Endothelial cell of umbilical vein (primary cell): ENCODE data around the gene SCN2B. TPM values are rescaled to one million over a fixed set of nuclear protein-coding genes. Genes with fewer than 3 reads are reported as not detected.

Experiments used
- BruUV-seq: library from RNA; stranded (reverse); fragments of 400-500 nt; replicated peaks from 2 replicates; lab custom pipeline; 2021; lab: Mats Ljungman, UMichigan
- CTCF ChIA-PET: fragments of 300-600, 350-600 bp; sonication (Branson Sonifier 250); formaldehyde crosslinking; loops from one replicate; lab custom pipeline; 2021; ENCODE audit warnings: antibody characterized with exemption, inconsistent platforms; lab: Charles Lee
- POLR2A ChIA-PET: fragments of 300-600, 350-600 bp; sonication (Branson Sonifier 250); formaldehyde crosslinking; loops from one replicate; lab custom pipeline; 2021; ENCODE audit warnings: antibody characterized with exemption, inconsistent platforms; lab: Charles Lee
- DNase-seq: peaks from one replicate; pipeline ENCODE4 v3.0.0-alpha.2; 2011; ENCODE audit warnings: low read depth, low spot score
- FAIRE-seq: peaks from 2 replicates; lab custom pipeline; 2011; peaks lifted over from hg19 to GRCh38; lab: Jason Lieb, UNC
- H2AFZ ChIP-seq: 2 replicates; pipeline ENCODE4 v1.6.0; 2012; ENCODE audit warnings: low read depth, low read length, control low read depth, inconsistent platforms
- H3K27ac ChIP-seq: 2 replicates; pipeline ENCODE4 v1.5.1; 2011; ENCODE audit warnings: low read depth, mild to moderate bottlenecking, control low read depth, low read length, moderate library complexity; ENCODE audit not compliant: insufficient read depth
- H3K27me3 ChIP-seq, 2 experiments: 2 replicates each; pipeline versions ENCODE4 v1.6.0 to v1.6.1; 2011; ENCODE audit warnings: low read length in 2 of 2, mixed read lengths in 1 of 2; ENCODE audit not compliant: control insufficient read depth in 2 of 2, insufficient read depth in 2 of 2
- H3K36me3 ChIP-seq, 2 experiments: 2 replicates in 1 of 2; 3 replicates in 1 of 2; pipeline ENCODE4 v1.5.1; 2011; ENCODE audit warnings: low read length in 2 of 2, mild to moderate bottlenecking in 1 of 2, moderate library complexity in 1 of 2; ENCODE audit not compliant: control insufficient read depth in 2 of 2, insufficient read depth in 2 of 2; ENCODE audit errors: extremely low read depth in 1 of 2
- H3K4me1 ChIP-seq: 3 replicates; pipeline ENCODE4 v1.5.1; 2011; ENCODE audit warnings: mild to moderate bottlenecking, low read length; ENCODE audit not compliant: control insufficient read depth, insufficient read depth; ENCODE audit errors: extremely low read depth
- H3K4me2 ChIP-seq: 2 replicates; pipeline ENCODE4 v1.6.1; 2011; ENCODE audit warnings: low read length, control low read depth, mixed read lengths; ENCODE audit not compliant: insufficient read depth
- H3K4me3 ChIP-seq, 3 experiments: fragments of 200-600 bp in 1 of 3; sonication (generic), shearing (Covaris generic) in 1 of 3; replicated peaks in 1 of 3; 2 replicates each; pipeline ENCODE4 v1.5.1; 2011 to 2016; ENCODE audit warnings: control low read depth in 3 of 3, low read length in 3 of 3, mild to moderate bottlenecking in 2 of 3, inconsistent platforms in 1 of 3, low read depth in 1 of 3, moderate library complexity in 1 of 3; ENCODE audit not compliant: insufficient read depth in 1 of 3
- H3K79me2 ChIP-seq: 2 replicates; pipeline ENCODE4 v1.6.0; 2012; ENCODE audit warnings: low read length, inconsistent platforms; ENCODE audit not compliant: control insufficient read depth, insufficient read depth
- H3K9ac ChIP-seq: replicated peaks from 2 replicates; pipeline ENCODE3; 2011; ENCODE audit warnings: low read length, control low read depth; ENCODE audit not compliant: insufficient read depth; ENCODE audit errors: extremely low read depth
- H3K9me1 ChIP-seq: replicated peaks from 3 replicates; pipeline ENCODE4 v1.6.0; 2011; ENCODE audit warnings: mild to moderate bottlenecking, low read length; ENCODE audit not compliant: control insufficient read depth, insufficient read depth; ENCODE audit errors: extremely low read depth
- H3K9me3 ChIP-seq: replicated peaks from 2 replicates; pipeline ENCODE4 v1.5.1; 2012; ENCODE audit warnings: low read length, inconsistent platforms; ENCODE audit not compliant: control insufficient read depth, insufficient read depth
- H4K20me1 ChIP-seq: replicated peaks from 2 replicates; pipeline ENCODE3; 2011; ENCODE audit warnings: mild to moderate bottlenecking, low read length; ENCODE audit not compliant: control insufficient read depth, insufficient read depth; ENCODE audit errors: extremely low read depth
- EZH2 ChIP-seq: IDR thresholded peaks from 2 replicates; pipeline ENCODE4 v1.6.1; 2012; ENCODE audit warnings: borderline replicate concordance, low read depth, mild to moderate bottlenecking, moderate library complexity, low read length, inconsistent platforms; ENCODE audit not compliant: severe bottlenecking
- FOS ChIP-seq: IDR thresholded peaks from 2 replicates; pipeline ENCODE4 v1.6.1; 2011; ENCODE audit warnings: mild to moderate bottlenecking, low read length, moderate library complexity, borderline replicate concordance; ENCODE audit not compliant: insufficient read depth
- GATA2 ChIP-seq: IDR thresholded peaks from 2 replicates; pipeline ENCODE4 v1.7.0; 2011; ENCODE audit warnings: low read depth, mild to moderate bottlenecking, moderate library complexity, mixed read lengths, low read length; ENCODE audit not compliant: insufficient read length, insufficient read depth
- JUN ChIP-seq: IDR thresholded peaks from 2 replicates; pipeline ENCODE4 v1.6.1; 2011; ENCODE audit warnings: borderline replicate concordance, low read depth; ENCODE audit not compliant: insufficient read length, insufficient read depth
- MYC ChIP-seq: IDR thresholded peaks from one replicate; pipeline ENCODE4 v1.6.1; 2011; ENCODE audit warnings: mild to moderate bottlenecking, low read depth, low read length
- POLR2A ChIP-seq: IDR thresholded peaks from 2 replicates; pipeline ENCODE4 v1.6.1; 2012; ENCODE audit warnings: low read depth, mild to moderate bottlenecking, control low read depth, low read length
- POLR2AphosphoS5 ChIP-seq: IDR thresholded peaks from 2 replicates; pipeline ENCODE4 v1.6.1; 2012; ENCODE audit warnings: low read depth, mild to moderate bottlenecking, control low read depth, low read length, moderate library complexity; ENCODE audit not compliant: insufficient read depth
- dilution Hi-C: fragments of 300-500 bp; cut with MboI; formaldehyde crosslinking; loops from one replicate; pipeline ENCODE4 v1.15.0; 2019; ENCODE audit warnings: low sequenced_read_pairs; ENCODE audit not compliant: extremely low pct_ligation_motif_present
- intact Hi-C: fragments of 100-400 bp; cut with micrococcal nuclease; formaldehyde crosslinking; loops from one replicate; pipeline ENCODE4 v1.10.0; 2022
- polyA plus RNA-seq, 4 experiments: library from polyadenylated mRNA; depleted of rRNA in 3 of 4; stranded (reverse) in 3 of 4; unstranded in 1 of 4; fragments of >200 nt; gene quantifications; 2 replicates each; pipeline versions ENCODE4 v1.2.1 to v1.2.3, GENCODE V29; 2011 to 2012; ENCODE audit warnings: missing spikeins in 1 of 4
- total RNA-seq: library from RNA; stranded (reverse); gene quantifications from 2 replicates; pipeline ENCODE4 v1.2.3, GENCODE V29; 2021
- TF ChIP-seq, protein P1 (sequence below): IDR thresholded peaks from 2 replicates; pipeline ENCODE4 v1.6.1; 2011; ENCODE audit not compliant: insufficient read depth, insufficient read length
- TF ChIP-seq, protein P2 (sequence below), 2 donors: IDR thresholded peaks; 1 replicate in 1 of 2; 2 replicates in 1 of 2; pipeline ENCODE4 v1.5.1; 2011; ENCODE audit warnings: low read length in 2 of 2, mild to moderate bottlenecking in 2 of 2, moderate library complexity in 2 of 2, control low read depth in 1 of 2, inconsistent platforms in 1 of 2, low read depth in 1 of 2; ENCODE audit not compliant: insufficient read depth in 1 of 2; ENCODE audit errors: extremely low read depth in 1 of 2

Gene SCN2B
- total and polyA plus RNA-seq, 2 donors (not counting 3 experiments of a cell fraction or from before 2014, with no cell fraction given): not detected

DNA sequence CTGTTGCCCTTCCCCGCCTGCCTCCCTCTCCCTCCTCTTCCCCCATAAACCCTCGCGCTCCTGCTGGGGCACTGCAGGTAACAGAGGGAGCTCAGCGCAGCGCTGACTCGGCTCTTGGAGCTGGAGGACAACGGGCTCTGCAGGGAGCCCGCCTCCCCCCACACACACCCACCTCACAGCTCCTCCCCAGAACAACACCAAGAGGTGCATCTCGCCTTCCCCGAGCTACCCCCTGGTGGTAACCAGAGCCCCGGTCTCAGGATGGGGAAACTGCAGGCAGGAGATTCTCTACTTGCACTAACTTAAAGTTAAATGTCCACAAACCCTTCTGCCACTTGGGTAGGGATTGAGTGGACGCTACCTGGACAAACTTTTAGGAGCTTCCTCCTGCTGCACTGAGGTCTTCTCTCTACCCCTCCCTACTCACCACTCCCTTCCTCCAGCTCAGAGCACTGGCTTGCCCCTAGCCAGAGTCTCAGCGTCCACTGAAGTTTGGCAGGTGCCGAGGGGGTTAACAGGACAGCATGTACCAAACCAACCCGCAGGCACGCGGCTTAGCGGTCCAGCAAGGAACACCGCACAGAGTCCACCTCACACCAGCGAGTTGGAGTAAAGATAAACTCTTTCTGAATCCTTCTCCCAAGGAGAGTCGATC, 19.8 kb downstream of the SCN2B start:
- BruUV-seq: no TSS peak
- Histone ChIP-seq H3K4me3 (no peak overlapping the region), H3K79me2 (no peaks in the 10 kb centered on the region), H3K4me2 (no peak overlapping the region), H3K9ac (no peak overlapping the region), H3K9me3 (no peaks in the 10 kb centered on the region), H3K4me1 (peaks cover 3% of the 10 kb centered on the region), H3K36me3 (no peaks in the 10 kb centered on the region), H4K20me1 (no peaks in the 10 kb centered on the region), H3K27ac (no peak overlapping the region), H3K9me1 (no peaks in the 10 kb centered on the region), H3K27me3 (peaks cover 71 to 75% of the 10 kb centered on the region in 2 experiments), H2AFZ (no peak overlapping the region)
- CTCF ChIA-PET: interaction anchor here (0.9 to 6.8 kb wide), 3 partner anchors 10 to 25 kb away, joined by 3 to 66 read pairs (median 5); no protein-coding TSS in a partner anchor
- no peak for FAIRE-seq
- dilution Hi-C loops: no loop called here
- no peak for DNase-seq
- TF ChIP-seq POLR2A (no peak), POLR2AphosphoS5 (no peak), JUN (no peak), EZH2 (no peak), GATA2 (no peak), MYC (no peak), FOS (no peak)
- TF ChIP-seq, protein P1, sequence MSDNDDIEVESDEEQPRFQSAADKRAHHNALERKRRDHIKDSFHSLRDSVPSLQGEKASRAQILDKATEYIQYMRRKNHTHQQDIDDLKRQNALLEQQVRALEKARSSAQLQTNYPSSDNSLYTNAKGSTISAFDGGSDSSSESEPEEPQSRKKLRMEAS: no peak
- TF ChIP-seq, protein P2, sequence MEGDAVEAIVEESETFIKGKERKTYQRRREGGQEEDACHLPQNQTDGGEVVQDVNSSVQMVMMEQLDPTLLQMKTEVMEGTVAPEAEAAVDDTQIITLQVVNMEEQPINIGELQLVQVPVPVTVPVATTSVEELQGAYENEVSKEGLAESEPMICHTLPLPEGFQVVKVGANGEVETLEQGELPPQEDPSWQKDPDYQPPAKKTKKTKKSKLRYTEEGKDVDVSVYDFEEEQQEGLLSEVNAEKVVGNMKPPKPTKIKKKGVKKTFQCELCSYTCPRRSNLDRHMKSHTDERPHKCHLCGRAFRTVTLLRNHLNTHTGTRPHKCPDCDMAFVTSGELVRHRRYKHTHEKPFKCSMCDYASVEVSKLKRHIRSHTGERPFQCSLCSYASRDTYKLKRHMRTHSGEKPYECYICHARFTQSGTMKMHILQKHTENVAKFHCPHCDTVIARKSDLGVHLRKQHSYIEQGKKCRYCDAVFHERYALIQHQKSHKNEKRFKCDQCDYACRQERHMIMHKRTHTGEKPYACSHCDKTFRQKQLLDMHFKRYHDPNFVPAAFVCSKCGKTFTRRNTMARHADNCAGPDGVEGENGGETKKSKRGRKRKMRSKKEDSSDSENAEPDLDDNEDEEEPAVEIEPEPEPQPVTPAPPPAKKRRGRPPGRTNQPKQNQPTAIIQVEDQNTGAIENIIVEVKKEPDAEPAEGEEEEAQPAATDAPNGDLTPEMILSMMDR (IDR thresholded peaks at IDR 0.05; ENCODE audit: extremely low read depth in 1 of 2, insufficient read depth in 1 of 2, low read depth in 1 of 2, low read length in 2 of 2): no peak
- POLR2A ChIA-PET: no interaction called here
- intact Hi-C loops: no loop called here
